Measurements from ENCODE around the gene RAB17.
"Not testable (repeated sequence)": the region's sequence is repeated elsewhere in the genome, so short reads cannot be mapped to it uniquely, and the experiment has no call there.

RAB17 gene

DNA sequence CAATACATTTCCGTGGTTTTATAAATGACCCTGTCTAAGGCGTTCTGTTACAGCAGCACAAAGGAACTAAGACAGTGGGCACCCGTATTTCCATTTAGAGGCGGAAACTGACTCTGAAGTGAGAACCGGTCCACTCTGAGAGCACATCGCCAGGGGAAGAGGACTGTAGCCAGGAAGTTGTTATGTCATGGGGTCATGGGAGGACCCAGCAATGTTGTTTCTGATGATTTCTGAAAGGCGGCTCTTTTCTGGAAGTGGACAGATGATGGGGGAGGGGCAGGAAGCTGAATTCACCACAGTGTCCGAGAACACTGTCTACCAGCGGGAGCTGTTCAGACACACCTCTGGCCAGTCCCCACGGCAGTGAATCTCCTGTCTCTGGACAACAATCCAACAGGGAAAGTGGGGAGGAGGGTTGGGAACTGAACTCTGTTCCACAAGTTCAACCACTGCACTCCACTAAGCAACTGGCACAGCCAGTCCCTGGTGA is 34.7 kb upstream of the RAB17 start:
- in situ Hi-C loops (cut with MboI; ENCODE audit: low sequenced_read_pairs), result no loop called here

DNA sequence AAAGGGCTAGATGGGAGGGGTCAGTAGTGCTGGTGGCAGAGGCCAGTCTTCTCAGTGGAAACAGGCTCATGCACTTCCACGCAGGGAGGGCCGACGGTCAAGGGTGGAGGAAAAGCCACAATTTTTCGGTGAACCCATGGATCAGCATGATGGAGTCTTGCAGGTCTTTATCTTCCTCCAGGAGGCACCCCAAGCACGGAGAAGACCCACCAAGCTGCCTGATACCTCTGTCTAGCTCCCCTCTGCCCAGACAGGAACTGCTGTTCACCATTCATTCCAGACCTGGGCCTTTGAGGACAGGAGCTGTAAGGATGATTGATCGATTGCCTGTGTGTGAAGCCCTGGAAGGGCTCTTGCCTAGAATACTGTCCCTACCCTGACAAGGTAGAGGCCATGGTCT is 34.0 kb upstream of the RAB17 start:
- in situ Hi-C loops (cut with MboI; ENCODE audit: low sequenced_read_pairs), result no loop called here

DNA sequence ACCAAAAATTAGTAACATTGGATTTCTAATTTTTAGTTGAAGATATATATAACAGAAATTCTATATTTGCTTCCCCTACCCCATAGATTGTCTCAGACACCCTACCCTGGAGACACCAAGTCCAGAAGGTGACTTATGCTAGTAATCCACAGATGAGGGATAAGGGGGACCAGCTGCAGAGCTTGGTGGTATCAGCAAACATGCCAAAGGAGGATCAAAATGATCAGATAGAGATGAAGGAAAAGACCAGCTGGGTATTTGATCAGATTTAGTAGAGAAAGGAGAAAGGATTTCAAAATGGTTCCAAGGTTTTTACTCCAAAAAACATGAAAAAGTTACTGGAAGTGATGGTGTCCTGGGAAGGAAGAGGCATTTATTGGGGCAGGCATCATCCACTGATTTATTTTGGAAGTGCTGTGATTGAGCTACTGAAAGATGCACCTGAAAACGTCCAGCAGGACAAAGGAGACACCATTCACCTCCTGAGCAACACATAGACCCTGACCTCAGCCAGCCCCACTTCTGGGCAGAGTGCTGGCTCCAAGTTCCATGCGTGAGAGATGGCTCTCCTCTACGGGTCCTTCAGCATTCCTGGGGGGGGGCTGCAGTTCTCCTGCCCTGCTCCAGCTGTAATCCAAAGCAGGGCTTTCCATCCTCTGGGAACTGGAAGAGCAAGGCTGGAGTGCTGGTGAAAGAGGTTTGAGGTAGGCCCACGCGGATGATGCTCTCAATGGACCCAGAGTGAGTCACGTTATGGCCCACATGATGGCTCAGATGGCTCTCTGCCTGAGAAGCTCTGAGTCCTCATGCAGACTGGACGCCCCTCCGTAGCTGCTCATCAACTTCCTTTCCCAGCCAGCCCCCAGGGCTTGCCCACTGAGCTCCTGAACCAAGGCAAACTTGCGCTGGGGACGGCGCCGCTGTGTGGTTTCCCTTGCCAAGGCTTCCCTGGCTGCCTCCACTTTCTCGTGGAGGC is 33.2 kb upstream of the RAB17 start:
- in situ Hi-C loops (cut with MboI; ENCODE audit: low sequenced_read_pairs), result no loop called here

DNA sequence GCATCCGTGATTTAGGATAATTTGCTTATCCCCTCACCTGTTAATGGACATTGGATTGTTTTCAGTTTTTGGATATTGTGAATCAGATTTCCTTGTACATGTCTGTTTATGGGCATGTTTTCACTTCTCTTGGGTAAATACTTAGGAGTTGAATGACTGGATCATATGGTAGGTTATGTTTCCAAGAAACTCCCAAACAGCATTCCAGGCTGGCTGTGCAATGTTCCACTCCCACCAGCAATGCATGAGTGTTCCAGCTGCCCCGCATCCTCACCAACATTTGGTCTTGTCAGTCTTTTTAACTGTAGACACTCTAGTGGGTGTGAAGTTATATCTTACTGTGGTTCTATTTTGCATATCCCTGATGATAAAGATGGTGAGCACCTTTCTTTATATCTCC is 27.9 kb upstream of the RAB17 start:
- in situ Hi-C loops (cut with MboI; ENCODE audit: low sequenced_read_pairs), result no loop called here

DNA sequence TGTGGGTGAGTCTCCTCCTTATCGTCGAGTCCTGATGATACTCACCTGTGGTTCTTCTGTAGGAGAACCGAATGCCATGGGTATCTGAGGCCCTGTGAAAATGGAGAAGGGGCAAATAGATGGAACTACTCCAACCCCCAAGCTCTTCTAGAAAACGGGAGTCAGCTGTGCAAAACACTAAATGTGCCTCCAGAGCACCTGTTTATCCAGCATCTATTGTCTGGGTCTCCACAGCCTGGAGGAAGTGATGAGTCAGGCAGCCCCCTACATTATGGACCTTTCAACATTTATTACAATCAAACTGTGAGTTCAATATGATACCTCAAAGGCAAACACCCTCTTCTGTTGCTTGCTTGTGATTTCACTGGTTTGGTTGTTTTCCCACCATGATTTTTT is 27.1 kb upstream of the RAB17 start:
- in situ Hi-C loops (cut with MboI; ENCODE audit: low sequenced_read_pairs), result no loop called here

DNA sequence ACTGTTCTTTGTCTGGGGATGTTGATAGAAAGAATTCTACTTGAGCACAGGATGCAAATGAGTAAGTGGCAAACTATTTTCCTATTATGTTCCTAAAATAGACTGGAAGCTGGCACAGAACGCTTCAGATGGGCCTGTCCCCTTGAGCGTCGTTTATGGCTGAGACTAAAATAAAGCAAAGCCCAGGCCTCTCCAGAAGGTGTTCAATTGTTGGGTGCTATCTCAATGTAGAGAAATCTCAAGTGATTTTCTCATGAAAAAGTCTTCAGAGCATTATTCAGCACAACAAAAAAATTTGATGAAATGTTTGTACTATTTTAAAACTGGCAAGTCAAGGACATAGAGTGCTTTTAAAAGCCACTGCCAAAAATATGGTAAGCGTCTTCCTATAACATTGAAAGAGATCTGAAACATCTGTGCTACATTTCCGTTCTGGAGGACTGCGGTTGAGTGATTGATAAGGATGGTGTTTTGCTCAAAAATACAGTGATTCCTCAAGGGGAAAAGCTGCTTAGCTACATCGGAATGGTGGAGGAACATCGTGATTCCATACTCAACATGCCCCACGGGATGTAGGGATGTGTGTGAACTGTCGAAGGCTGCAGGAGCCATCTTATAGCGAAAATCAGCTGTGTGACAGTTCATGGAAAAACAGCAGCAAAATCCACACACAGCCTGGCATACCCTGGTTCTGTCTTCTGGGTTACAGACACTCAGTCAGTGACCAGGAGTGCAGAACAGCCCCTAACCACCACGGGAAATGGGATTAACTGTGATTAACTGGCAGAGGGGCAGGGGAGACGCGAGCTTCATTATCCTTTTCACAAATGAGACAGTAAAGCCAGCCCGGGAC is 26.4 kb upstream of the RAB17 start:
- in situ Hi-C loops (cut with MboI; ENCODE audit: low sequenced_read_pairs), result no loop called here

DNA sequence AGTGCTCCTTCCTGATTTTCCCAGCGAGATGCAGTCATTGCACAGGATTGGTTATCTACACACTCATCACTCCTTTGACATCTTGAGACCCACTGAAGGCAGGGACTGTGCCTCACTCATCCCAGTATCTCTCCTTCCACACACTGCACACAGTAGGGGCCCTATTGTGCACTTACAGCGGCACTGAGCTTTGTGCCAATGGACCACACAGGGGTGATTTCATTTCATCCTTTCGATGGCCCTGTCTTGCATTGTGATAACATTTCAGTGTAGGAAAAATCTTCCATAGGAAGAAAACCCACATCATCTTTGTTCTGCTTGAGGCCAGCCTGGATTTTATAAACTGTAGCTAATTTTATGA is 25.8 kb upstream of the RAB17 start:
- in situ Hi-C loops (cut with MboI; ENCODE audit: low sequenced_read_pairs), result no loop called here

DNA sequence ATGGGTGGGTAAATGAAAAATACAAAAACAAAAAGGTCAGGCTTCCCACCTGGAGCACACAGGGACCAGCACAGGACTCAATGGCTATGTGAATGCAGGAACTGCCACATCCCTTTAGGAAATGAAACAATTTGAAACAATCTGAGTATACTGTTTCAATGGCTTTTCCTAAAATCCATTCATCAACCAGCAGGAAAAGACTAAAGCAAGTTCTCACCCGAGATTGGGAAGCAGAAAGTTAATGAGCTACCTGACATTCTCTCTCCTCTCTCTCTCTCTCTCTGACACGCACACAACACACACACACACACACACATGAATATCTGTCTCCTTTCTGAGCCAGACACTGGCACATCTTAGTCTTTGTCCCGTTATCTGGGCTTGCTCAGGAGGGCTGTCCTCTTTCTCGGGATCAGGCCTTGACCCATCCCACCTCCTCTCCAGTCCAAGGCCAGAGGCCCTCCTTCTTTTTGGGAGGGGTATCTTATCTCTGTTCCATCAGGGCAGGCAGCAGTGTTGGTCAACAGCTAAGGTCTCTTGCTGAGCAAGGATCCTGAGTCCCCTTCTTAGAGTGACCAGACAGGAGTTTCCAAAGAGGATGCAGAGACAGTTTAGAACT is 25.2 kb upstream of the RAB17 start:
- in situ Hi-C loops (cut with MboI; ENCODE audit: low sequenced_read_pairs), result no loop called here

DNA sequence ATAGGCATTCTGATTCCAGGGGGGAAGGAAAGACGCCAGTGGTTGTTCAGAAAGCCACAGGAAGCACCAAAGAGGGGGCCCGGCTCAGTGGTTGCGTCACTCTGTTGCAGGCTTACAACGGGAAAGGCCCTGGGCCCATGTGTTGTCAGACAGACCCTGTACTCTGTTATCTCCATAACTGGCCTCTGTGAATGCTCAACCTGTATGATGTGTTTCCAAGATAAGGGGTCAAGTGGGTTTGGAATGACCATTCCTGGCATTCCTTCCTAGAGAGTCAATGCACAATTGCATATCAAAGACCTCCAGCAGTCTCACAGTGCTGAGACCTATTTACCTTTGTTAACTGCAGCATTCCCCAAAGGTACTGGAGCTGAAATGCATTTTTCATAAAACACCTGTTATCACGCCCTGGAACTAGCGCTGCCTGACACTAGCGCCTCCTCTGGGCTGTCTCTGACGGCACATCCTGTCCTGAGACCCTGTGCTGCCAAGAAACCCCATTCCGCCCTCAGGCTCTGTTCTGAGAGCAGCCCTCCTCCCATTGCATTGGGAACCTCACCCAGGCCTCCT is 23.7 kb upstream of the RAB17 start:
- in situ Hi-C loops (cut with MboI; ENCODE audit: low sequenced_read_pairs), result no loop called here

DNA sequence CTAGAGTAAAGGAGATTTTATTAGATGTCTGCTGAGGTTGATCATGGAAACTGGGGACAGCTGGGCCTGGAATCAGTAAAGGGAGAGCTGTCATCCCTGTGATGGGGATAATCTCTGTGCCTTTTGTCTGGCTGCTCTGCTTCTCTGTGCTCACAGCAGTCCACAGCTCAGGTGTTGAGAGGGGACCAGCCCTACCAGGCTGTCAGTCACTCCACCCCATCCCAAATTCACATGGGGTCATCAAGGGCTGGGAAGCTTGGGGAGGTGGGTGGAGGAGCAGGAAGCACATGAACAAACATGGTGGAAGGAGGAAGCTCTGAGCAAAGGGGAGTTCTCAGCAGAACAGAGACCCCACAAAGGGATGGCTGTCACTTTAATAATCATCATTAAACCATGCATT is 23.1 kb upstream of the RAB17 start:
- in situ Hi-C loops (cut with MboI; ENCODE audit: low sequenced_read_pairs), result no loop called here

DNA sequence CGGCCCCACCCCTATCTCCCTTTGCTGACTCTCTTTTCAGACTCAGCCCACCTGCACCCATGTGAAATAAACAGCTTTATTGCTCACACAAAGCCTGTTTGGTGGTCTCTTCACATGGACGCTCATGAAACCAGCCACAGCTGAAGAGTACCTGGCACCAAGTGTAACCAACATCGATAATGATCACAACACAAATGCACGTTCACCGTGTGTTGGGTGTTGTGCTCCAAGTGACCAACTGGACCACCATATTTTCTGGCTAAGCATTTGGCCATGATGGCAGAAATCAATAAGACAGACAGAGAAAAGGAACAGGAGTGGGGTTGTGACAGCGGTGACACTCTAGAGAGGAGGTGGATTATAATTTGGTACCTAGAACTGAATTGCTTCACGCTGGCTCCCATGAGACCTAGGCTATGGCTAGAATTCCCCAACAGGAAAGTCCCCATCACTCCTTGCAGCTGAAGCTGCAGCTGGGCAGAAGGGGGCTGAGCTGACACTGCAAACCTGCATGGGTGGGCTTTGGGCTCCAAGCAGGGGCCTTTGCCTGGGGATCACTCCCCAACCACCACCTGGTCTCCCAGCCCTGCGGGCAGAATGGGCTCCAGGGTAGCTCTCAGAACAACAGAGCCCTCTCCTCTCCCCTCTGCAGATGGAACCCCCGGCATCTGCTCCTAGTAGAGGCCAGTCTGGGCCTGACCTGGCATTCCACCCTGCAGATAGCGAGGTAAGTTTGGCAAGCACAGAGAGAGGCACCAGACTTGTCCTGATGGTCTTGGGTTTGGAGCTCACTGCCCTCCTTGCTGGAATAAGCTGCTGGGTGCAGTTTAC is 22.2 kb upstream of the RAB17 start:
- in situ Hi-C loops (cut with MboI; ENCODE audit: low sequenced_read_pairs), result no loop called here

DNA sequence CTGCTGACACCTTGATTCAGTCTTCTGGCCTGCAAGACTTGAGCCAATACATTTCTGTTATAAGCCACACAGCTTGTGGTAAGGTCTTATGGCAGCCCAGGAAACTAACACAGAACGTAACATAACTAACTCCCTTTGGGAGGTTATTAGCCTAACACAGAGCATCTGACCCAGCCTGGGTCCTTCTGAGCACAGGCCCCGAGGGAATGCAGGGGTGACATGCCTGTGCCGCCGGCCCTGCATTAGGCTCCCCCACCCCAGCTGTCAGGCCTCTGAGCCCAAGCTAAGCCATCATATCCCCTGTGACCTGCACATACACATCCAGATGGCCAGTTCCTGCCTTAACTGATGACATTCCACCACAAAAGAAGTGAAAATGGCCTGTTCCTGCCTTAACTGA is 16.0 kb upstream of the RAB17 start:
- in situ Hi-C loops (cut with MboI; ENCODE audit: low sequenced_read_pairs), result not testable (repeated sequence)

DNA sequence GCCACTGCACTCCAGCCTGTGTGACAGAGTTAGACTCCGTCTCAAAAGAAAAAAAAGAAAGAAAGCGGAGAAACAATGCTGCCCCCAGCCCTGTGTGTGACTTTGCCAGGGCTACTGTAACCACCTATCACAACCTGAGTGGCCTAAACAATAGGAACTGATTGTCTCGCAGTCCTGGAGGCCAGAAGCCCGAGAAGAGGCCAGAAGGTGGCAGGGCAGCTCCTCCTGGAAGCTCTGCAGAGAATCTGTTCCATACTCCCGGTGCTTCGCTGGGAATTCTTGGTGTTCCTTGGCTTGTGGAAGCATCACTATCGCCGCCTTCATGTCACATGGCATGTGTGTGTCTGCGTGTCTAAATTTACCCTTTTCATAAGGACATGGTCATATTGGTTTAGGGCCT is 14.4 kb upstream of the RAB17 start:
- in situ Hi-C loops (cut with MboI; ENCODE audit: low sequenced_read_pairs), result no loop called here

DNA sequence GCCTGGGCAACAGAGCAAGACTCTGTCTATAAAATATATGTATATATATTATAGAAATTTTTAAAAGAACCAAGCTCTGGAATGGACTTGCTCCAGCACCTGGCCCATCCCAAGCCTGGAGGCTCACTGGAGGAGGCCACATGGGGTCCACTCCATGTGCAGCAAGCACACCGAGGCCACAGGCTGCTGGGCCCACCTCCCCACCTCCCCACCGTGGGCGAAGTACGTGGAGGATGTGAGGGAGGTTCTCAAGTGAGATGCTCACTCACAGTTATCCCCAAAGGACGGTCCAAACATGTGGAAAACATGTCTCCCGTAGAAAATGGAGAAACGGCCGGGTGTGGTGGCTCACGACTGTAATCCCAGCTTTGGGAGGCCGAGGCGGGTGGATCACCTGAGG is 13.9 kb upstream of the RAB17 start:
- in situ Hi-C loops (cut with MboI; ENCODE audit: low sequenced_read_pairs), result no loop called here

DNA sequence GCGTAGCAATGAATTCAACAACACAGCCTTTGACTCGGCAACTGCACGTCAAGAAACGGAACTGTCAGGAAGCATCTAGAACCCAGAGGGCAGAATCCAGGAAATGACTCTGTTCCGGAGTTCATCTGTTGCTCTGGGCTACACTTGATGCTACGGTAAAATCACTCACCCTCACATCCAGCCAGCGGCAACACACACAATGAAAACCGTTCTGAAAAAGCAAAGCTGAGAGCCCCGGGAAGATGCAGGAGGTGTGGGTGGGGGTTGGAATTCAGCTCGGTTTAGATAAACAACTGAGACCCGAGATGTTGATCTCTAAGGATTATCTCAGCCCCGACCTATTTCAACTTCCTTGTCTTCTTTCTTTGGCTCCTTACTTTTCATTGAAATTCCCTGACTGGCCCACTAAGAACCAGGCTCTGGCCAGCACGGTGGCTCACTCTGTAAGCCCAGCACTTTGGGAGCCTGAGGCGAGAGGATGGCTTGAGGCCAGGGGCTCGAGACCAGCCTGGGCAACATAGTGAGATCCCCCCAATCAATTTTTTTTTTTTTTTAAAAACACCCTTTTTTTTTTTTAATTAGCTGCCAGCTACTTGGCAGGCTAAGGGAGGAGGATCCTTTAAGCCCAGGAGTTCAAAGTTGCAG is 13.3 kb upstream of the RAB17 start:
- in situ Hi-C loops (cut with MboI; ENCODE audit: low sequenced_read_pairs), result no loop called here

DNA sequence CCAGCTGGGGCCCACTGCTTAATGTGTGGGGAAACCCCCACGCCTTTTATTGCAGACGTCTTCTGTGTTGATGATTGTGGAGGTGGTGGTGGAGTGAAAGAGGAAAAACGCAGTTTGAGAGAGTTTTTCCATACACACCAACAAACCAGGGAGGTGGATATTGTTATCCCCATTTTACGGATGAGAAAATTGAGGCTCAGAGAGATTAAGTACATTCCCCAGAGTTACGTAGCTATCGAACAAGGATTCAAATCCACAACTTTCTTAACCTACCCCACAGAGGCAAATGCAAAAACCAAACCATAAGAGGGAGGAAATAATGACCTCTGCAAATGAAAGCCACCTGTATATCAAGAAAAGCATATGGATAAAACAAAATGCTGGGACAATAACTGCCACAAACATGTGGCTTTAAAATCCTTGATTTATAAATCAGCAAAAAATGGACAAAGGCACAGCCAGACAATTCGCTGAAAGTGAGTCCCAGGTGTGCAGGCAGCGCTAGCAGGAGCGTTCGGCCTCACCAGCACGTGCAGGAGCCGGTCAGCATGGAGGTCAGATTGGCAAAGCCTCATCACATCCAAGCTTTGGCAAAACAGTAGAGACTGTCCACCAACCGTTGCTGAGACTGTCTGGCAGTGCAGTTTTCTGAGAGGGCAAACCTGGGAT is 12.6 kb upstream of the RAB17 start:
- in situ Hi-C loops (cut with MboI; ENCODE audit: low sequenced_read_pairs), result no loop called here

DNA sequence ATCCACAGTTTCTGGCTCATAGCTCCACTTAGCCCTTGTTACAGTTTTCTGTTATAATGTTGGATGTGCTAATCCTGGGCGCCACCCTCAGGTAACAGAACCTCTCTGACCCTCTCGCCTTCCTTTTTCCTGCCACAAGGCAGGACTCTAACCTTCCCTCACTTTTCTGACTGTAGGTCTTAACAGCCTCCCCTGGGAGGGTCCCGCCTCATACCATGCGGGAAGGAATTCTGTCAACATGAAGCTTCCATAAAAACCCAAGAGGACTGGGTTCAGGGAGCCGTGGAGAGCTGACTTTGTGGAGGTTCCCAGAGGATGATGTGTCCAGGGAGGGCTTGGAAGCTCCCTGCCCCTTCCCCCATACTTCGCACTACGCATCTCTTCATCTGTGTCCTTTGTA is 11.9 kb upstream of the RAB17 start:
- in situ Hi-C loops (cut with MboI; ENCODE audit: low sequenced_read_pairs), result no loop called here

DNA sequence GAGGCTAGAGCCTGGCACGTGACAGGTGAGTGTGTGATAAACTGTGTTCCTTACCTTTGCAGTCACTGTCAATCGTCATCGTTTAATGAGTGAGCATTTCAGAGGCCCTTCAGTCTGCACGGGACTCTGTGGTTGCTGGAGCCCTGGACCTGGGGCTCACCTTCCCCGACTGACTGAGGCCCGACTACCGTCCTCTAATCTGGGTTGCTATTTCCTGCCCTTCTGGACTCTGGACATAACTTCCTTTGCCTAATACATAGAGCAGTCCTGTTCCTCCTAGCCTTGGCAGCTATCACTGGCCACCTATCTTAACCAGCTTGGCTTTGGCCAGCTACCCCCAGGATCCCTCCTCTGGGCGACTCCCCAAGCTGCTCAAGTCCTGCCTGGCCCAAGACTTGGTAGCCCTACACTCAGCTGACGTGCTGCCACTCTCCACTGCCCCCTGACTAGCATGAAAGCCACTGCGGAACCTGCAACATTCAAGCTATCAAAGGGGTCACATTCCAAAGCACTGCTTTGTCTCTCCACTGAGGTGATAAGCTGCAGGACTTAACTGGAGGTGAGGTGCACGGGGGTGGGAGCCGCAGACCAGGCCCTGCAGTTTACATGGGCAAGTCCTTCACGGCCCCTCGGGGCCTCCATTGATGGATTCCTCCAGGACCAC is 11.1 kb upstream of the RAB17 start:
- in situ Hi-C loops (cut with MboI; ENCODE audit: low sequenced_read_pairs), result no loop called here
